ENCODE results near the gene MSN. TPM values are rescaled to one million over a fixed set of nuclear protein-coding genes. Genes with fewer than 3 reads are reported as not detected.

The MSN gene
- total RNA-seq, 1 experiment from 2014 or later: 119 TPM

DNA sequence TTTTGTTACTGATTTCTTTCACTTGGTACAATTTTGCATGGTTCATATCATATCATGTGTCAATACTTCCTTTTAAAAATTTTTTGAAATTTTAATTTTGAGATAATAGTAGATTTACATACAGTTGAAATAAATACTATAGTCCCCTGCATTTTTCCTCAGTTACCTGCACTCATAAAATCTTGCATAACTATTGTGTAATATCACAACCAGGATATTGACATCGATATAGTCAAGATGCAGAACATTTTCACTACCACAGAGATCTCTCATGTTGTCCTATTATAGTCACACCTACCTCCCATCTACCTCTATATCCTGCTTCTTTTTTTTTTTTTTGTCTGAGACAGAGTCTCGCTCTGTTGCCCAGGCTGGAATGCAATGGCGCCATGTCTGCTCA is 36.7 kb upstream of the MSN start (continued):
- TF ChIP-seq, protein P1, sequence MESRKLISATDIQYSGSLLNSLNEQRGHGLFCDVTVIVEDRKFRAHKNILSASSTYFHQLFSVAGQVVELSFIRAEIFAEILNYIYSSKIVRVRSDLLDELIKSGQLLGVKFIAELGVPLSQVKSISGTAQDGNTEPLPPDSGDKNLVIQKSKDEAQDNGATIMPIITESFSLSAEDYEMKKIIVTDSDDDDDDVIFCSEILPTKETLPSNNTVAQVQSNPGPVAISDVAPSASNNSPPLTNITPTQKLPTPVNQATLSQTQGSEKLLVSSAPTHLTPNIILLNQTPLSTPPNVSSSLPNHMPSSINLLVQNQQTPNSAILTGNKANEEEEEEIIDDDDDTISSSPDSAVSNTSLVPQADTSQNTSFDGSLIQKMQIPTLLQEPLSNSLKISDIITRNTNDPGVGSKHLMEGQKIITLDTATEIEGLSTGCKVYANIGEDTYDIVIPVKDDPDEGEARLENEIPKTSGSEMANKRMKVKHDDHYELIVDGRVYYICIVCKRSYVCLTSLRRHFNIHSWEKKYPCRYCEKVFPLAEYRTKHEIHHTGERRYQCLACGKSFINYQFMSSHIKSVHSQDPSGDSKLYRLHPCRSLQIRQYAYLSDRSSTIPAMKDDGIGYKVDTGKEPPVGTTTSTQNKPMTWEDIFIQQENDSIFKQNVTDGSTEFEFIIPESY (IDR thresholded peaks at IDR 0.05; ENCODE audit: extremely low read depth, insufficient replicate concordance, low read length): no peak
- TF ChIP-seq, protein P2, sequence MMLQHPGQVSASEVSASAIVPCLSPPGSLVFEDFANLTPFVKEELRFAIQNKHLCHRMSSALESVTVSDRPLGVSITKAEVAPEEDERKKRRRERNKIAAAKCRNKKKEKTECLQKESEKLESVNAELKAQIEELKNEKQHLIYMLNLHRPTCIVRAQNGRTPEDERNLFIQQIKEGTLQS (IDR thresholded peaks at IDR 0.05): no peak
- no peak for TF ChIP-seq SRF (IDR thresholded peaks at IDR 0.05; ENCODE audit: low read depth)

GRCh38 chrX:65633826-65634225 is 33.6 kb upstream of the MSN start:
- RAD21 ChIA-PET (ENCODE audit: low non-redundant PET in 1 of 2, low total read pairs in 2 of 2, uncharacterized antibody in 2 of 2, unreplicated experiment in 2 of 2): no interaction called here
- no peaks in the 10 kb centered on the region for H3K27me3 ChIP-seq (ENCODE audit: insufficient read depth, low read length)

DNA sequence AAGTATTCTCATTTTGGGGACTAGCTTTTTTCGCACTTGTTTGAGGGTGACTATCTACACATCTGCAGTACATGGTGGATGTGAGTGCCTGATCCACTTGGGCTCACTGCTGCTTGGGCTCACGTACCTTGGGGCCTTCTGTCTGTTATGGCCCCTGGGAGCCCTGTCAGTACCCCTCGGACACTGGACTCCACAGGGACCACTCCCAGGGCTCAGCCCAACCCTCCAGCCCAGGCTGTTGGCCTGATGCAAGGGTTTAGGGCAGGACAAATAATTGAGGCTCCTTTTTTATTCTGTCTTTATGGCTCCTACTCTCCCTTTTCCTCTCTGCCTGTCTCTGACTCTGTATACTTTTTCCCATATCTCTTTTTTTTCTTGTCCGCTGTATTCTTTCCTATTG is 32.7 kb upstream of the MSN start:
- DNase-seq (ENCODE audit: low read depth, low spot score) (no peak), ATAC-seq (no peak)
- H3K9me3 ChIP-seq (ENCODE audit: control insufficient read depth in 1 of 2, insufficient read depth in 1 of 2, low read depth in 1 of 2, low read length in 2 of 2): no peaks in the 10 kb centered on the region
- peaks cover 0 to 9% of the 10 kb centered on the region in 2 experiments; a peak in 1 of 4 replicates for H3K4me1 ChIP-seq (ENCODE audit: control insufficient read depth in 1 of 2, insufficient read depth in 2 of 2, low read length in 2 of 2)
- H3K79me2 ChIP-seq (ENCODE audit: insufficient read depth, low read length): no peaks in the 10 kb centered on the region
- ChIA-PET RAD21 (ENCODE audit: low non-redundant PET in 1 of 2, low total read pairs in 2 of 2, uncharacterized antibody in 2 of 2, unreplicated experiment in 2 of 2) (no interaction called here), CTCF (no interaction called here), POLR2A (no interaction called here)
- H3K27ac ChIP-seq (ENCODE audit: low read depth, low read length): no peak overlapping the region
- H3K9me2 ChIP-seq (ENCODE audit: insufficient read depth): no peaks in the 10 kb centered on the region
- H3K36me3 ChIP-seq (ENCODE audit: control insufficient read depth in 1 of 2, insufficient read depth in 2 of 2, low read length in 2 of 2): no peaks in the 10 kb centered on the region
- no TSS peak for BruUV-seq (replicated peaks)
- H3K4me2 ChIP-seq (ENCODE audit: low read length): no peak overlapping the region
- no peaks in the 10 kb centered on the region for H4K20me1 ChIP-seq (ENCODE audit: insufficient read depth)
- H3K4me3 ChIP-seq (replicated peaks in 1 of 2; ENCODE audit: low read depth in 1 of 2, low read length in 2 of 2): no peak overlapping the region
- no peaks in the 10 kb centered on the region for H3K27me3 ChIP-seq (ENCODE audit: insufficient read depth, low read length)
- intact Hi-C loops (cut with micrococcal nuclease): no loop called here
- no peak for TF ChIP-seq POLR2AphosphoS5 (IDR thresholded peaks at IDR 0.05; ENCODE audit: low read depth, low read length)
- no peak for TF ChIP-seq CBX3 (IDR thresholded peaks at IDR 0.05; ENCODE audit: low read depth)
- TF ChIP-seq, protein P1 (IDR thresholded peaks at IDR 0.05; ENCODE audit: extremely low read depth, insufficient replicate concordance, low read length): no peak
- TF ChIP-seq, protein P3, sequence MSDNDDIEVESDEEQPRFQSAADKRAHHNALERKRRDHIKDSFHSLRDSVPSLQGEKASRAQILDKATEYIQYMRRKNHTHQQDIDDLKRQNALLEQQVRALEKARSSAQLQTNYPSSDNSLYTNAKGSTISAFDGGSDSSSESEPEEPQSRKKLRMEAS (IDR thresholded peaks at IDR 0.05): no peak
- TF ChIP-seq, protein P4, sequence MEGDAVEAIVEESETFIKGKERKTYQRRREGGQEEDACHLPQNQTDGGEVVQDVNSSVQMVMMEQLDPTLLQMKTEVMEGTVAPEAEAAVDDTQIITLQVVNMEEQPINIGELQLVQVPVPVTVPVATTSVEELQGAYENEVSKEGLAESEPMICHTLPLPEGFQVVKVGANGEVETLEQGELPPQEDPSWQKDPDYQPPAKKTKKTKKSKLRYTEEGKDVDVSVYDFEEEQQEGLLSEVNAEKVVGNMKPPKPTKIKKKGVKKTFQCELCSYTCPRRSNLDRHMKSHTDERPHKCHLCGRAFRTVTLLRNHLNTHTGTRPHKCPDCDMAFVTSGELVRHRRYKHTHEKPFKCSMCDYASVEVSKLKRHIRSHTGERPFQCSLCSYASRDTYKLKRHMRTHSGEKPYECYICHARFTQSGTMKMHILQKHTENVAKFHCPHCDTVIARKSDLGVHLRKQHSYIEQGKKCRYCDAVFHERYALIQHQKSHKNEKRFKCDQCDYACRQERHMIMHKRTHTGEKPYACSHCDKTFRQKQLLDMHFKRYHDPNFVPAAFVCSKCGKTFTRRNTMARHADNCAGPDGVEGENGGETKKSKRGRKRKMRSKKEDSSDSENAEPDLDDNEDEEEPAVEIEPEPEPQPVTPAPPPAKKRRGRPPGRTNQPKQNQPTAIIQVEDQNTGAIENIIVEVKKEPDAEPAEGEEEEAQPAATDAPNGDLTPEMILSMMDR (IDR thresholded peaks at IDR 0.05 in 2 of 3, conservative IDR thresholded peaks at IDR 0.05 in 1 of 3; ENCODE audit: borderline replicate concordance in 1 of 3, insufficient read depth in 1 of 3, low read depth in 2 of 3, low read length in 2 of 3): no peak
- TF ChIP-seq SP1 (IDR thresholded peaks at IDR 0.05; ENCODE audit: low read depth): no peak
- no peak for TF ChIP-seq SIN3A (IDR thresholded peaks at IDR 0.05; ENCODE audit: low read depth)
- no peak overlapping the region for H3K9ac ChIP-seq (ENCODE audit: low read length)
- H2AFZ ChIP-seq (ENCODE audit: low read depth, low read length, poor library complexity, severe bottlenecking): no peak overlapping the region

More at GRCh38 chrX:65633826-65634225, 33.6 kb upstream of the MSN start:
- Histone ChIP-seq H3K9me3 (ENCODE audit: control insufficient read depth in 1 of 2, insufficient read depth in 1 of 2, low read depth in 1 of 2, low read length in 2 of 2) (no peaks in the 10 kb centered on the region), H3K9ac (ENCODE audit: low read length) (no peak overlapping the region), H2AFZ (ENCODE audit: low read depth, low read length, poor library complexity, severe bottlenecking) (no peak overlapping the region), H3K4me3 (replicated peaks in 1 of 2; ENCODE audit: low read depth in 1 of 2, low read length in 2 of 2) (no peak overlapping the region), H3K4me1 (ENCODE audit: control insufficient read depth in 1 of 2, insufficient read depth in 2 of 2, low read length in 2 of 2) (peaks cover 0 to 9% of the 10 kb centered on the region in 2 experiments; a peak in 1 of 4 replicates), H3K9me2 (ENCODE audit: insufficient read depth) (no peaks in the 10 kb centered on the region), H3K27ac (ENCODE audit: low read depth, low read length) (no peak overlapping the region), H3K79me2 (ENCODE audit: insufficient read depth, low read length) (no peaks in the 10 kb centered on the region), H4K20me1 (ENCODE audit: insufficient read depth) (no peaks in the 10 kb centered on the region), H3K36me3 (ENCODE audit: control insufficient read depth in 1 of 2, insufficient read depth in 2 of 2, low read length in 2 of 2) (no peaks in the 10 kb centered on the region), H3K4me2 (ENCODE audit: low read length) (no peak overlapping the region)
- CTCF ChIA-PET: no interaction called here
- TF ChIP-seq EZH2 (IDR thresholded peaks at IDR 0.05): no peak
- no peak for TF ChIP-seq EZH2phosphoT487 (IDR thresholded peaks at IDR 0.05; ENCODE audit: borderline replicate concordance)
- POLR2A ChIA-PET: no interaction called here
- intact Hi-C loops (cut with micrococcal nuclease): no loop called here
- ATAC-seq (no peak), DNase-seq (ENCODE audit: low read depth, low spot score) (no peak)
- no TSS peak for BruUV-seq (replicated peaks)
